ENCODE measurements around the gene EIF4EBP3. TPM values are rescaled to one million over a fixed set of nuclear protein-coding genes. Genes with fewer than 3 reads are reported as not detected.

EIF4EBP3 gene
- total RNA-seq, 6 experiments from 2014 or later = 1.8 to 4.0 (median 2.9) TPM

- no peak for TF ChIP-seq CTCF (IDR thresholded peaks at IDR 0.05)
- no peak overlapping the region for H3K4me3 Mint-ChIP-seq
- peaks cover 21% of the 10 kb centered on the region for H3K4me1 Mint-ChIP-seq (ENCODE audit: low read depth)
- H3K27ac Mint-ChIP-seq = no peak overlapping the region
- H3K36me3 Mint-ChIP-seq (ENCODE audit: low read depth) = no peaks in the 10 kb centered on the region
- peaks cover under 1% of the 10 kb centered on the region for H3K27me3 Mint-ChIP-seq (ENCODE audit: insufficient read depth)
- DNase-seq = no peak
- no peaks in the 10 kb centered on the region for H3K9me3 Mint-ChIP-seq
These were observed 46.7 kb downstream of the EIF4EBP3 start for GRCh38 chr5:140594169-140594568.

GRCh38 chr5:140595538-140596300 lies 48.3 kb downstream of the EIF4EBP3 start:
- peaks cover 2% of the 10 kb centered on the region for H3K27me3 Mint-ChIP-seq (ENCODE audit: insufficient read depth)
- H3K27ac Mint-ChIP-seq = no peak overlapping the region
- no peak for DNase-seq
- H3K4me1 Mint-ChIP-seq (ENCODE audit: low read depth) = peaks cover 13% of the 10 kb centered on the region
- no peaks in the 10 kb centered on the region for H3K9me3 Mint-ChIP-seq
- TF ChIP-seq CTCF (IDR thresholded peaks at IDR 0.05) = no peak
- no peak overlapping the region for H3K4me3 Mint-ChIP-seq
- H3K36me3 Mint-ChIP-seq (ENCODE audit: low read depth) = no peaks in the 10 kb centered on the region

- DNase-seq = no peak
- no peaks in the 10 kb centered on the region for H3K36me3 Mint-ChIP-seq (ENCODE audit: low read depth)
- peaks cover 10% of the 10 kb centered on the region for H3K4me1 Mint-ChIP-seq (ENCODE audit: low read depth)
- H3K9me3 Mint-ChIP-seq = no peaks in the 10 kb centered on the region
- H3K4me3 Mint-ChIP-seq = no peak overlapping the region
- H3K27me3 Mint-ChIP-seq (ENCODE audit: insufficient read depth) = peaks cover 2% of the 10 kb centered on the region
- no peak overlapping the region for H3K27ac Mint-ChIP-seq
- TF ChIP-seq CTCF (IDR thresholded peaks at IDR 0.05) = no peak
These were observed 48.9 kb downstream of the EIF4EBP3 start for GRCh38 chr5:140596321-140596741.

- Mint-ChIP-seq H3K36me3 (ENCODE audit: low read depth) (no peaks in the 10 kb centered on the region), H3K27ac (no peak overlapping the region), H3K27me3 (ENCODE audit: insufficient read depth) (peaks cover 2% of the 10 kb centered on the region), H3K9me3 (no peaks in the 10 kb centered on the region), H3K4me1 (ENCODE audit: low read depth) (peaks cover 19% of the 10 kb centered on the region), H3K4me3 (no peak overlapping the region)
- DNase-seq = no peak
- no peak for TF ChIP-seq CTCF (IDR thresholded peaks at IDR 0.05)
These were observed 51.4 kb downstream of the EIF4EBP3 start for GRCh38 chr5:140598836-140599235.

Small RNAs within 50 kb of the gene (microRNA-seq; reads per million reads assigned to microRNA genes)
- not detected for gene MIR6831

Other genes with a start within 250 kb of the EIF4EBP3 start
- gene PFDN1, start 244.6 kb upstream of the EIF4EBP3 start, total RNA-seq (2021; fragmentation: NEBNext Ultra II Directional; extraction: Animal tissue kit (Norgen Biotek cat#: 25700)) = 10 to 100 TPM; 75.0 to 95.8 (median 89.0) TPM
- gene HBEGF, start 201.1 kb upstream of the EIF4EBP3 start, total RNA-seq (2021; fragmentation: NEBNext Ultra II Directional; extraction: Animal tissue kit (Norgen Biotek cat#: 25700)) = 10 to 100 TPM in 1 of 6 experiments, 1 to 10 TPM in 5; 5.6 to 10.2 (median 6.9) TPM
- not detected for gene SLC4A9, start 187.5 kb upstream of the EIF4EBP3 start, total RNA-seq (2021; fragmentation: NEBNext Ultra II Directional; extraction: Animal tissue kit (Norgen Biotek cat#: 25700))
- gene ANKHD1, start 145.8 kb upstream of the EIF4EBP3 start, total RNA-seq (2021; fragmentation: NEBNext Ultra II Directional; extraction: Animal tissue kit (Norgen Biotek cat#: 25700)) = 10 to 100 TPM; 35.4 to 49.7 (median 41.5) TPM
- gene SRA1, start 9.8 kb downstream of the EIF4EBP3 start, total RNA-seq (2021; fragmentation: NEBNext Ultra II Directional; extraction: Animal tissue kit (Norgen Biotek cat#: 25700)) = 10 to 100 TPM; 50.0 to 62.3 (median 59.4) TPM
- gene APBB3, start 16.9 kb downstream of the EIF4EBP3 start, total RNA-seq (2021; fragmentation: NEBNext Ultra II Directional; extraction: Animal tissue kit (Norgen Biotek cat#: 25700)) = 10 to 100 TPM; 11.0 to 13.0 (median 11.7) TPM
- 10 to 100 TPM; 64.1 to 72.8 (median 71.2) TPM for gene SLC35A4, start 17.2 kb downstream of the EIF4EBP3 start, total RNA-seq (2021; fragmentation: NEBNext Ultra II Directional; extraction: Animal tissue kit (Norgen Biotek cat#: 25700))
- gene CD14, start 85.5 kb downstream of the EIF4EBP3 start, total RNA-seq (2021; fragmentation: NEBNext Ultra II Directional; extraction: Animal tissue kit (Norgen Biotek cat#: 25700)) = 1 to 10 TPM in 5 of 6 experiments, under 1 TPM in 1; 0.84 to 1.9 (median 1.3) TPM
- 1 to 10 TPM; 3.6 to 7.2 (median 6.1) TPM for gene TMCO6, start 91.8 kb downstream of the EIF4EBP3 start, total RNA-seq (2021; fragmentation: NEBNext Ultra II Directional; extraction: Animal tissue kit (Norgen Biotek cat#: 25700))
- 10 to 100 TPM; 60.5 to 73.9 (median 67.0) TPM for gene NDUFA2, start 100.0 kb downstream of the EIF4EBP3 start, total RNA-seq (2021; fragmentation: NEBNext Ultra II Directional; extraction: Animal tissue kit (Norgen Biotek cat#: 25700))
- 100 to 1,000 TPM in 4 of 6 experiments, 10 to 100 TPM in 2; 83.3 to 116 (median 109) TPM for gene IK, start 100.2 kb downstream of the EIF4EBP3 start, total RNA-seq (2021; fragmentation: NEBNext Ultra II Directional; extraction: Animal tissue kit (Norgen Biotek cat#: 25700))
- 10 to 100 TPM; 23.7 to 28.3 (median 25.8) TPM for gene WDR55, start 117.2 kb downstream of the EIF4EBP3 start, total RNA-seq (2021; fragmentation: NEBNext Ultra II Directional; extraction: Animal tissue kit (Norgen Biotek cat#: 25700))
- gene DND1, start 125.9 kb downstream of the EIF4EBP3 start, total RNA-seq (2021; fragmentation: NEBNext Ultra II Directional; extraction: Animal tissue kit (Norgen Biotek cat#: 25700)) = under 1 TPM; 0.26 to 0.59 (median 0.41) TPM
- 100 to 1,000 TPM in 1 of 6 experiments, 10 to 100 TPM in 5; 89.1 to 102 (median 96.8) TPM for gene HARS1, start 143.7 kb downstream of the EIF4EBP3 start, total RNA-seq (2021; fragmentation: NEBNext Ultra II Directional; extraction: Animal tissue kit (Norgen Biotek cat#: 25700))
- gene HARS2, start 143.8 kb downstream of the EIF4EBP3 start, total RNA-seq (2021; fragmentation: NEBNext Ultra II Directional; extraction: Animal tissue kit (Norgen Biotek cat#: 25700)) = 10 to 100 TPM; 22.1 to 23.5 (median 22.9) TPM
- gene ZMAT2, start 152.8 kb downstream of the EIF4EBP3 start, total RNA-seq (2021; fragmentation: NEBNext Ultra II Directional; extraction: Animal tissue kit (Norgen Biotek cat#: 25700)) = 10 to 100 TPM; 59.1 to 68.5 (median 63.8) TPM
- under 1 TPM; 0.09 to 0.22 (median 0.14) TPM for gene PCDHA1, start 238.5 kb downstream of the EIF4EBP3 start, total RNA-seq (2021; fragmentation: NEBNext Ultra II Directional; extraction: Animal tissue kit (Norgen Biotek cat#: 25700))
- gene PCDHA2, start 247.2 kb downstream of the EIF4EBP3 start, total RNA-seq (2021; fragmentation: NEBNext Ultra II Directional; extraction: Animal tissue kit (Norgen Biotek cat#: 25700)) = under 1 TPM in 1 of 6 experiments, not detected in 5; 0.13 TPM